Measurements from ENCODE around the gene RASSF1.

DNA sequence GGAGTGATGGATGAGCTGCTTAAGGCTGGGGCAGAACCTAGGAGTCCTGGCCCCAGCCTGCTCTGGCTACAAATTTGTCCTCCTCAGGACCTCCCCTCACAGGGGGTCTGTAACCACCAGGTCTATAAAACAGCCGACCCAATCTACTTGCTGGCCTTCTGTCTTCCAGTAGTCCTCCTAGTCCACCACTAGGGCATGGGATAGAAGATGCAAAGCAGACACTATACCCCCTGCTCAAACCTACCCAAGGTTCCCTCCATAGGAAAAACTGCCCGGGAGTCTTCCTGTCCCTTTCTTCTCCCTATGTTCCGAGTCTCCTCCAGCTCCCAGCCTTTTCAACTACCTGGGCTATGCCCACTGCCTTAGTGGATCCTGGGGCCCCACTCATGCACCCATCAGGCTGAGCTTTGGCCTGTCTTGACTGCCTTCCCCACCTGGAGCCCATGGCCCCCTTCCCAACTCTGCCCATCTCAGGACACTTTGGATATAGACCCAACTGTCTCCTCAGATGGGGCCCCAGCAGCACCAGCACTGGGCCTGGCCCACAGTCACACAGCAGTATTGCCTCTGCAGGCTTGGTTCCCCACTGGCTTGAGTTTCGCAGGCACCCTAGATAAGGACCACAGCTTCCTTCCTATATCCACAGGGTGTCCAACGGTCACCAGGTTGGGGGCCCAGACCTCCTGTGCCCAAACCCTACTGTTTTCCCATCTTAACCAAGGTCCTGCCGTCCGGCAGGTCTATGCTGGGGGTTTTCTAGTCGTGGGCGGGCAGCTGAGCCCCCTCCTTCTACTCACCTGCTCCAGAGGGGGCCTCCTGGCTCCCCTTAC, 42.5 kb downstream of the RASSF1 start:
- TF ChIP-seq, protein P1, sequence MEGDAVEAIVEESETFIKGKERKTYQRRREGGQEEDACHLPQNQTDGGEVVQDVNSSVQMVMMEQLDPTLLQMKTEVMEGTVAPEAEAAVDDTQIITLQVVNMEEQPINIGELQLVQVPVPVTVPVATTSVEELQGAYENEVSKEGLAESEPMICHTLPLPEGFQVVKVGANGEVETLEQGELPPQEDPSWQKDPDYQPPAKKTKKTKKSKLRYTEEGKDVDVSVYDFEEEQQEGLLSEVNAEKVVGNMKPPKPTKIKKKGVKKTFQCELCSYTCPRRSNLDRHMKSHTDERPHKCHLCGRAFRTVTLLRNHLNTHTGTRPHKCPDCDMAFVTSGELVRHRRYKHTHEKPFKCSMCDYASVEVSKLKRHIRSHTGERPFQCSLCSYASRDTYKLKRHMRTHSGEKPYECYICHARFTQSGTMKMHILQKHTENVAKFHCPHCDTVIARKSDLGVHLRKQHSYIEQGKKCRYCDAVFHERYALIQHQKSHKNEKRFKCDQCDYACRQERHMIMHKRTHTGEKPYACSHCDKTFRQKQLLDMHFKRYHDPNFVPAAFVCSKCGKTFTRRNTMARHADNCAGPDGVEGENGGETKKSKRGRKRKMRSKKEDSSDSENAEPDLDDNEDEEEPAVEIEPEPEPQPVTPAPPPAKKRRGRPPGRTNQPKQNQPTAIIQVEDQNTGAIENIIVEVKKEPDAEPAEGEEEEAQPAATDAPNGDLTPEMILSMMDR (conservative IDR thresholded peaks at IDR 0.05): no peak; the same call in 1 of the 2 replicates
- no peak for TF ChIP-seq ZFX (IDR thresholded peaks at IDR 0.05)
